NCI-H345 (cell line): ENCODE data around the gene PEAK1.

Experiments
- DNase-seq: peaks from one replicate; lab custom pipeline; 2025; lab: John Stamatoyannopoulos, UW

Gene PEAK1

GRCh38 chr15:77398927-77399326 lies 21.0 kb downstream of the PEAK1 start:
- no peak for DNase-seq

DNA sequence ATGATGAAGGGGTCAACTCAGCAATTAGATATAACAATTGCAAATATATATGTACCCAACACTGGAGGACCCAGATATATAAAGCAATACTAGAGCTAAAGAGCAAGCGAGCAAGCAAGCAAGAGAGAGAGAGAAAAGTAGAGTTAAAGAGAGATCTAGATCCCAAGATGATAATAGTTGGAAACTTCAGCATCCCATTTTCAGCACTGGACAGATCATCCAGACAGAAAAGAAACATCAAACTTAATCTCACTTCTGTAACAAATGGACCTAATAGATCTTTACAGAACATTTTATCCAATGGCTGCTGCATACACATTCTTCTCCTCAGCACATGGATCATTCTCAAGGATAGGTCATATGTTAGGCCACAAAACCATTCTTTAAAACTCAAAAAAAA lies 23.2 kb downstream of the PEAK1 start:
- DNase-seq, result no peak

DNA sequence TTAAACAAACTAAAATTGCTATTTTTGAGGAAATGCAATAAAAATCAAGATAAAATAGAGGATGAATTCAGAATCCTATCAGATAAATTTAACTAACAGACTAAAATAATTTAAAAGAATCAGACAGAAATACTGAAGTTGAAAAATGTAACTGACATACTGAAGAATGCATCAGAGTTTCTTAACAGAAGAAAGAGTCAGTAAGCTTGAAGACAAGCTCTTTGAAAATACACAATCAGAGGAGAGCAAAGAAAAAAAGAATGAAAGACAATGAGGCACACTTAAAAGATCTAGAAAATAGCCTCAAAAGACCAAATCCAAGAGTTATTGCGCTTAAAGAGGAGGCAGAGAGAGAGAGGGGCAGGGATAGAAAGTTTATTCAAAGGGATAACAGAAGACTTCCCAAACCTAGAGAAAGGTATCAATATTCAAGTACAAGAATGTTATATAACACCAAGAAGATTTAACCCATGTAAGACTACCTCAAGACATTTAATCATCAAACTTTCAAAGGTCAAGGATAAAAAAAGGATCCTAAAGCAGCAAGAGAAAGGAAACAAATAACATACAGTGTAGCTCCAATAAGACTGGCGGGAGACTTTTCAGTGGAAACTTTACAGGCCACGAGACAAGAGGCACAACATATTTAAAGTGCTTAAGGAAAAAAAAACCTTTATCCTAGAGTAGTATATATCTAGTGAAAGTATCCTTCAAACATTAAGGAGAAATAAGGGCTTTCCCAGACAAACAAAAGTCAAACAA lies 24.7 kb downstream of the PEAK1 start:
- DNase-seq, result no peak

- DNase-seq, result no peak
Observed at GRCh38 chr15:77393471-77393840, 26.4 kb downstream of the PEAK1 start.

DNA sequence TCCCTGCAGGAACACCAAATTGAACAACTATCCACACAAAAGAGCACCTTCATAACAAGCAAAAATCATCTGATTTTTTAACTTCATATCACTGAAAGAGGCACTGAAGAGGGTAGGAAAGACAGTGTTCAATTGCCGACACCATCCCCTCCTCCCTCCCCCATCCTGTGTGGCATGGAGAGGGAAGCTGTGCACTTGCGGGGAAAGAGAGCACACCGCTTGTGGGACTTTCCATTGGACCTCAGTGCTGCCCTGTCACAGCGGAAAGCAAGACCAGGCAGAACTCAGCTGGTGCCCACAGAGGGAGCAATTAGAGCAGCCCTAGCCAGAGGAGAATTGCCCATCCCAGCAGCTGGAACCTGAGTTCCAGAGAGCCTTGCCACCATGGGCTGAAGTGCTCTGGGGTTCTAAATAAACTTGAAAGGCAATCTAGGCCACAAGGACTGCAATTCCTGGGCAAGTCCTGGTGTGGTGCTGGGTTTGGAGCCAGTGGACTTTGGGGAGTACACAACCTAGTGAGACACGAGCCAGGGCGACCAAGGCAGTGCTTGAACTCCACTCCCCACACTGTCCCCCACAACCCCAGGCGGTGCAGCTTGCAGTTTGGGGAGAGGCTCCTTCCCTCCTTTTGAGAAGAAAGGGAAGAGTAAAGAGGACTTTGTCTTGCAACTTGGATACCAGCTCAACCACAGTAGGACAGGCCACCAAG lies 27.0 kb downstream of the PEAK1 start:
- no peak for DNase-seq

- DNase-seq, result no peak
Observed at GRCh38 chr15:77391372-77391951, 28.4 kb downstream of the PEAK1 start.

DNA sequence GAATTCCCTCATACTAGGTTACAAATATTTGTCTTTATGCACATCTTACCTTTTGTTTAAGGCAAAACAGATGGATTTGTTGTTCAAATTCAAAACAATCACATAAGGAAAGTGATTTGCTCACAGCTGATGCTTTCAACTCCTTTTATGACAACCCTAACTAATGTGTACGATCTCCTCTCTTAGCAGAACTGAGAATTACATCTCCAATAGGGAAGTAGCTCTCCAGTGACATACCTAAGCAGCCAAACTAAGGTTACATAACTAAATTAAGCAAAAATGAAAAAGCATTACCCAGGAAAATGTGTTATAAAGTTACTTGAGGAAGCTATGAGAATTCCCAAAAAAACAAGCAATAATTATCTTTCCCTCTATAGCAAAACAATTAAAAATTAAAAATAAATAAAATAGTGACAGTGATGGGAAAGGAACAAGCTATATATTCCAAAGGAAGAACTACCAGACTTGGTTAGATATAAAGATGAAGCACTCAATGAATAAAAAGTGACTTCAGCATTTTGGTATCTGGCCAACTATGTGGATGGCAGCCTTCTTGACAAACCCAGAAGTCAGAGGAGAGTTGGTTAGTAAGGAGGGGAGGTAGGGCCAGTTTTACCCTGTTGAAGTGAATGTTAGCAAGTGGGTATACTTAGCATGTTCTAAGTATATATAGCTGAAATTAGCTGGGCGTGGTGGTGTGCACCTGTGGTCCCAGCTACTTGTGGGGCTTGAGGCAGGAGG lies 32.4 kb downstream of the PEAK1 start:
- DNase-seq, result no peak

- no peak for DNase-seq
Observed at GRCh38 chr15:77386626-77387025, 33.3 kb downstream of the PEAK1 start.

GRCh38 chr15:77384589-77385359 lies 35.1 kb downstream of the PEAK1 start:
- DNase-seq, result no peak

GRCh38 chr15:77384086-77384485 lies 35.8 kb downstream of the PEAK1 start:
- no peak for DNase-seq

DNA sequence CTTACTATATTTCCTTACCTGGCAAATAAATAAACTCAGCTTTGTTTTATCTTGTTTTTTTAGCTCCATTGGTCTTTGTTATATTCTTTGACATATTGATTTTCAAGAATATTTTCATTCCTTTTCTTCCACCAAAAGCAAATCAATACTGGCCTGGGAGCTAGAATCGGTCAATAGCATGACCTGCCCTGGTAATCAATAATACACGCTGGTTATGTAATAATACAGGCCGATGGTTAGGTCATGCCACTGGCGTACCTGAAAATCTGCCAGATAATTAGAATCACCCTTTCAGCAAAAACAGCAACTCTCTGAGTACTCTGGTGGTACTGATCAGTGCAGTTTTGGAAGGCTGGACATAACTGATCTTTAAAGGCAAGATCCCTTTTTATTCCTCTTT lies 39.9 kb downstream of the PEAK1 start:
- no peak for DNase-seq

- peak; percentile 7 for DNase-seq
Observed at GRCh38 chr15:77376770-77377169, 43.1 kb downstream of the PEAK1 start.

- DNase-seq, result no peak
Observed at GRCh38 chr15:77375133-77375532, 44.8 kb downstream of the PEAK1 start.

GRCh38 chr15:77373441-77373840 lies 46.5 kb downstream of the PEAK1 start:
- no peak for DNase-seq

DNA sequence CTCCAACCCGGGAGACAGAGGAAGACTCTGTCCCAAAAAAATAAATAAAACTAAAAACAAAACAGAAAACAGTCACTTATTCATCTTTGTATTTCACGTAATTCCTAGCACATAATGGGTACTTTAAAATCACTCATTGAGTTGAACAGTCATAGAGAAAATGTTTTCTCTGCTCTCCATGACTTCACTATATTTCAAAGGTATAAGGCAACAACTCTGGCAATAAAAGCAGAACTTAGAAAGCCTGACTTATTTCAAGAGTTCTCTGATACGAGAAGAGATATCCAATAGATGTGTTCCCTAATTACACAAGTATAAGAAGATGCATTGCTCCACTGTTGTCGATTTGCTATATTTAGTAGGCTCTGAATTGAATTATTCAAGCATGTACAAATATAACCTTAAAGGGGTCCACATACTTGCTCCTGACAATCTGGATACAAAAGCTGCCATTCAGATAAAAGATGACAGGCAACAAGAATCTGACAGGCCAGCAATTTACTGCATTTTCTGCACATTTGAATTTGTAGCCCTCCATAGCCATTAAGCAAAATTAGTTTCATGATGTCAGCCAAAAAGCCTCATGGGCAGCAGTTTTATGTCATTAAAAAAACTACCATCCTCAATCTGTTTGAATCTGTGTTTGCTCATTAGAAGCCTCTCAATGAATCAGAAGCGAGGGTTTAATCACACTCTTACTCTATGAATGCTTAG lies 47.9 kb downstream of the PEAK1 start:
- DNase-seq, result no peak

DNA sequence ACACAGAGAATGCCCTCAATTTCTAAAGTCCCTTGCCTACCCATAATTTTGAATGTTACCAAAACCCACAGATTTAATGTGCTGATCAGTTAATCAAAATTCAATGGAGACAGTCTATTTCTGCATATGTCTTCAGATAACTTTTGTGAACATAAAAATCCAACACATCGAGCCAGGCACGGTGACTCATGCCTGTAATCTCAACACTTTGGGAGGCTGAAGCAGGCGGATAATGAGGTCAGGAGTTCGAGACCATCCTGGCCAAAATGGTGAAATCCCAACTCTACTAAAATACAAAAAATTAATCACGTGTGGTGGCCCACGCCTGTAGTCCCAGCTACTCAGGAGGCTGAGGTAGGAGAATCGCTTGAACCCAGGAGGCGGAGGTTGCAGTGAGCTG lies 49.3 kb downstream of the PEAK1 start:
- DNase-seq, result no peak

- no peak for DNase-seq
Observed at GRCh38 chr15:77369168-77369567, 50.7 kb downstream of the PEAK1 start.

DNA sequence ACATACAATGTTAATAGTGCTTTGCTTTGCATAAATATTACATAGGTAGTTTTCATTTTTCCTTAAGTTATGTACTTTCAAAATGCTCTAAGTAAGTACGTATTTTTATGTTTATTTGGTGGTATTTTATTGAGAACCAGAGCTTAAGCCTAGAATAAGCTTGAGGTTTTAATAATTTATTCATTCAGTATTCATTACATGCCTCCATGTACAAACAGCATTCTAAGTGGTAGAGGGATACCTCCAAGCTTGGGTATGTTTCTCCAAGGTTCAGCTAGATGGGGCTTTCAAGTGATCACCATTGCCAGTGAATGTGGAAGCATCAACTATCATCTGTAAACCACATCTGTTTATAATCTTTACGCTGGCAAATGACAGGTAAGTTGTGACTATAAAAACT lies 52.3 kb downstream of the PEAK1 start:
- DNase-seq, result no peak

DNA sequence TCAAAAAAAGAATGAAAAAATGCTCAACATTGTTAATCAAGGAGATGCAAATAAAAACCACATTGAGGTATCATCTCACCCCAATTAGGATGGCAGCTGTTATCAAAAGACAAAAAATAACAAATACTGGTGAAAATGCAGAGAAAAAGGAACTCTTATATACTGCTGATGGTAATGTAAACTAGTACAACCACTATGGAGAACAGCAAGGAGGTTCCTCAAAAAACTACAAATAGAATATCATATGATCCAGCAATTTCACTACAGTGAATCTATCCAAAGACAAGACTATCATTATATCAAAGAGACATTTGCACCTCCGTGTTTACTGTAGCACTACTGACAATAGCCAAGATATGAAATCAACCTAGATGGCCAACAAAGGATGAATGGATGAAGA lies 58.4 kb downstream of the PEAK1 start:
- DNase-seq, result no peak

GRCh38 chr15:77358545-77359240 lies 61.2 kb downstream of the PEAK1 start:
- DNase-seq, result no peak

DNA sequence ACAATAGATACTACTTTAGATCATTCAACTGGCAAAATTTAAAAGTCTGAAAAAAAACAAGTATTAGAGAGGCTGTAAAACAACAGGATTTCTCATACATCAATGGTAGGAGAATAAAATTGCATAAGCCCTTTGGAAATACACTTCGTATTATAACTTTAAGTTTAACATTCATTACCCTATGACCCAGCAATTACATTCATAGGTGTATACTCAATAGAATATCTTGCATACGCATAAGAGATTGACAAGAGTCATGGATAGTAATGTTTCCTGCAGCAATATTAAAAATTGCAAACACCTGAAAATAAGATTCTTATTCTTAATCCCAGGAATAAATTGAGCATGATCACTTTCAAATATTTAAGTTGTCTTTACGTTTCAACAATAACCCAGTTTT lies 63.6 kb downstream of the PEAK1 start:
- no peak for DNase-seq
